ENCODE data around the gene CSF3R. TPM values are rescaled to one million over a fixed set of nuclear protein-coding genes. Genes with fewer than 3 reads are reported as not detected.

CSF3R gene
- total RNA-seq, 1 donor from 2014 or later: not detected

DNA sequence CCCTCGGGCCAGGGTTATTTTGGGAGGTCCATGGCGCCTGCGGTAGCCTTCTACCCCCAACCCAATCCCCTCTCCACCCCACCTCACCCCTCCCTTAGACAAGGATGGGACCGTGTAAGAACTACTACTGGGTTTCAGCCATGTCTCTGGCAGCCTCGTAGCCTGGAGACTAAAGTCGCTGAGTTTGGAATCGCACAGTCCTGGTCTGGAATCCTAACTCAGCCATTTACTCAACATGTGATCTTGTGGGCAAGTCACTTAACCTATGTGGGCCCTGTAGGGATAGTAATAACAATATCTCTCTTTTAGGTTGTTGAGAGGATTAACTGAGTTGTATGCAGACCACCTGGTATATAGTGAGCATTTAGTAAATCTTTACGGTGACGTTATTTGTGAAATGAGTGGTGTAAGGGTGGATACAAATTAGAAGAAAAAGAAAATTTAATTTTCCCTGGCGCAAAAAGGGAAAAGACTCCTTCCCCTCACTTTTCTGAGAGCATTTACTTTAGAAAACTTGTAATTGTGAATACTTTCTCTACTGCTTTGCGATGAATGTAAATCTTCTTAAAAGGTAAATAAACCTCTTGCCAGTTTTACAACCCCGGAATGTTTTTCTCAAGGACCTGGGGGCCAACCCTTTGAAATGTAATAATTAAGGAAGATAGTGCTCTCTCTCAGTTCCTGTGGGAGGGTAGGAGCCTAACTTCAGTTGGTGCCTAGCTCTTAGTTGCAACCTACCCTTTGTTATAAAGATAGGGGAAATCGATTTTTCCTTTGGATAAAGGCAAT, 17.9 kb downstream of the CSF3R start:
- H3K4me3 Mint-ChIP-seq: peak overlapping the region; percentile 96
- no peaks in the 10 kb centered on the region for H3K27me3 Mint-ChIP-seq
- ATAC-seq (ENCODE audit: low read depth) (peak; percentile 54), DNase-seq (no peak)
- TF ChIP-seq, protein P1, sequence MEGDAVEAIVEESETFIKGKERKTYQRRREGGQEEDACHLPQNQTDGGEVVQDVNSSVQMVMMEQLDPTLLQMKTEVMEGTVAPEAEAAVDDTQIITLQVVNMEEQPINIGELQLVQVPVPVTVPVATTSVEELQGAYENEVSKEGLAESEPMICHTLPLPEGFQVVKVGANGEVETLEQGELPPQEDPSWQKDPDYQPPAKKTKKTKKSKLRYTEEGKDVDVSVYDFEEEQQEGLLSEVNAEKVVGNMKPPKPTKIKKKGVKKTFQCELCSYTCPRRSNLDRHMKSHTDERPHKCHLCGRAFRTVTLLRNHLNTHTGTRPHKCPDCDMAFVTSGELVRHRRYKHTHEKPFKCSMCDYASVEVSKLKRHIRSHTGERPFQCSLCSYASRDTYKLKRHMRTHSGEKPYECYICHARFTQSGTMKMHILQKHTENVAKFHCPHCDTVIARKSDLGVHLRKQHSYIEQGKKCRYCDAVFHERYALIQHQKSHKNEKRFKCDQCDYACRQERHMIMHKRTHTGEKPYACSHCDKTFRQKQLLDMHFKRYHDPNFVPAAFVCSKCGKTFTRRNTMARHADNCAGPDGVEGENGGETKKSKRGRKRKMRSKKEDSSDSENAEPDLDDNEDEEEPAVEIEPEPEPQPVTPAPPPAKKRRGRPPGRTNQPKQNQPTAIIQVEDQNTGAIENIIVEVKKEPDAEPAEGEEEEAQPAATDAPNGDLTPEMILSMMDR (IDR thresholded peaks at IDR 0.05): no peak
- intact Hi-C loops (cut with micrococcal nuclease): loop anchor here (1.0 to 5.0 kb wide), 3 partner anchors 14 to 1133 kb away; partner anchors contain the start of genes GNL2, OSCP1 and TRAPPC3
- H3K4me1 Mint-ChIP-seq: peaks cover 27% of the 10 kb centered on the region
- CTCF ChIA-PET: no interaction called here
- H3K9me3 Mint-ChIP-seq: no peaks in the 10 kb centered on the region
- H3K36me3 Mint-ChIP-seq (ENCODE audit: low read depth): peaks cover 31% of the 10 kb centered on the region
- H3K27ac Mint-ChIP-seq: peak overlapping the region; percentile 98
- POLR2A ChIA-PET: interaction anchor here (0.6 to 6.0 kb wide), 20 partner anchors 9 to 1226 kb away, joined by 3 to 114 read pairs (median 4); partner anchors contain the start of genes MEAF6, OSCP1, SH3D21 and THRAP3

DNA sequence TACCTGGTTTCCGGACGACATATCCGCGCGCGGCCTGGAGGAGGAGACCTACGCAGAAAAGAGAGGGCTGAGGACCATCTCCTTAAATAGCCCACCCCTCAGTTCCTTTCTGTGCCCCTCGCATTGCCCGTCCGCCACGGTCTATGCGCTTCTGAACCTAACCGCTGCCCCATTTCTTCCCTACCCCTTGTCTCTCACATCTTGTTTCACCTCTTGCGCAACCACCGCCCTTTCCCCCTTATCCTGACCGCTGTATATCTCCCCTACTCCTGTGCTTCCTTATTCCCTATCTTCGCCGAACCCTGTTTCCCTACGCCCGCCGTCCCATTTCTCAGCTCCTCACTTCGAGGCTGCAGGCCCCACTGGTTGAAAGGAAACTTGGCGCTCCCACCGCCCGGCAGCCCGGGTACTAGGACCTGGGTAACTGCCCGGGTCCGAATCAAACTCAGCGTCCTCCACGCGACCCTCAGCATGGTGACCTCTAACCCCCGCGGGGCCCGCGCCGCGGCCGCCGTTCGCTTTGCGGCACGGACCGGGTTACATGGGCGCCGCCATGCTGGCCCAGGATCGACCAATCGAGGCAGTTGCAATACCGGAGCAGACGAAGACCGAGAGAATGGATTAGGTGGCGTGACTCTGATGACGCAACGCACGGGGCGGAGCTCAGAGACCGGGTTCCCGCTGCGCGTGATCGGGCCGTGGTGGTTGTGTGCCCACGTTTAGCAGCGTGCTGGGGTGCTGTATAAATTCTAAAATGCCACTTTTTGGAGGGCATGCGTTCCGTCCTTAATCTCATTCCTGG, 18.7 kb downstream of the CSF3R start, which contains the start of gene MRPS15:
TSS of gene MRPS15 (minus strand) at position 582 of the 802 bp plus-strand sequence. CDS start at position 473, 109 bp downstream.
- TF ChIP-seq, protein P1 (IDR thresholded peaks at IDR 0.05): no peak
- intact Hi-C loops (cut with micrococcal nuclease): loop anchor here (1.0 to 5.0 kb wide), 3 partner anchors 14 to 1133 kb away; partner anchors contain the start of genes GNL2, OSCP1 and TRAPPC3
- Mint-ChIP-seq H3K27ac (peak within 1 kb of the TSS; percentile 98), H3K4me3 (peak within 1 kb of the TSS; percentile 96), H3K4me1 (peaks cover 27% of the 10 kb centered on the region), H3K9me3 (no peaks in the 10 kb centered on the region), H3K36me3 (ENCODE audit: low read depth) (peaks cover 38% of the 10 kb centered on the region), H3K27me3 (no peaks in the 10 kb centered on the region)
- ChIA-PET CTCF (no interaction called here), POLR2A (interaction anchor here (0.6 to 6.0 kb wide), 20 partner anchors 9 to 1226 kb away, joined by 3 to 114 read pairs (median 4); partner anchors contain the start of genes MEAF6, OSCP1, SH3D21 and THRAP3)
- DNase-seq (peak; percentile 90), ATAC-seq (ENCODE audit: low read depth) (peak; percentile 95)

DNA sequence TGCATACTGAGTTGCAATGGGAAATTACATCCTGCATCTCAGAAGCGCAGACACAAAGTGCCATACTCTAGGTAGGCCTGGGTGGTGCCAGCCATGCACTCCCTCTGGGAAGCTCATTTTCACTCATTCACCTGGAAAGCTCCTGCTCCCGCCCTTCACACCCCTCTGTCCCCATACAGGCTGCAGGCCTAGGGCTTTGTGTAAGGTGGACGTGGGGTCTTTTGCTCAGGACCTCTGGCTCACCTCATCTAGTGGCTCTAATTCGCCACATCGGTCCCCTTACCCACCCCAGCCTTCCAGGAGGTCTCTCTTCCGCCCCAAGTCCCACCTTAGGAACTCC, 19.3 kb downstream of the CSF3R start:
- CTCF ChIA-PET: no interaction called here
- DNase-seq (no peak), ATAC-seq (ENCODE audit: low read depth) (no peak)
- intact Hi-C loops (cut with micrococcal nuclease): loop anchor here (5.0 kb wide), 1 partner anchor 1134 kb away; the partner anchor contains the start of gene GNL2
- Mint-ChIP-seq H3K27ac (peak overlapping the region; percentile 98), H3K4me1 (peaks cover 32% of the 10 kb centered on the region), H3K27me3 (no peaks in the 10 kb centered on the region), H3K36me3 (ENCODE audit: low read depth) (peaks cover 43% of the 10 kb centered on the region), H3K9me3 (no peaks in the 10 kb centered on the region), H3K4me3 (peak overlapping the region; percentile 96)
- TF ChIP-seq, protein P1 (IDR thresholded peaks at IDR 0.05): no peak
- POLR2A ChIA-PET: interaction anchor here (0.9 to 6.0 kb wide), 11 partner anchors 8 to 1014 kb away, joined by 3 to 114 read pairs (median 4); partner anchors contain the start of genes OSCP1, SH3D21, THRAP3 and TRAPPC3

DNA sequence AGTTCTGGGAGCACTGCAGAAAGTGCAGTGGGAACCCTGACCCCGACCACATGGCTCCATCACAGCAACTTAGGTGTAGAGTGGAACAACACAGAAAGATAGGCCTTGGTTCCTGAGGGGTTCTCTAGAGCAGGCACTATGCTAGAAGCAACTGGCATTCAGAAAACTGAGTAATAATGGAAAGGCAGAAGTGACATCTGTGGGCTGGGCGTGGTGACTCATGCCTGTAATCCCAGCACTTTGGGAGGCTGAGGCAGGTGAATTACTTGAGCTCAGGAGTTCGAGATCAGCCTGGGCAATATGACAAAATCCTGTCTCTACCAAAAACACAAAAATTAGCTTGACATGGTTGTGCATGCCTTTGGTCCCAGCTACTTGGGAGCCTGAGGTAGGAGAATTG, 23.8 kb downstream of the CSF3R start:
- no peaks in the 10 kb centered on the region for H3K9me3 Mint-ChIP-seq
- no peaks in the 10 kb centered on the region for H3K27me3 Mint-ChIP-seq
- POLR2A ChIA-PET: interaction anchor here (0.7 to 1.6 kb wide), 2 partner anchors 8 to 779 kb away, joined by 7 to 21 read pairs; partner anchors contain the start of gene OSCP1
- no peak overlapping the region for H3K27ac Mint-ChIP-seq
- CTCF ChIA-PET: no interaction called here
- H3K4me1 Mint-ChIP-seq: peaks cover 24% of the 10 kb centered on the region
- TF ChIP-seq, protein P1 (IDR thresholded peaks at IDR 0.05): no peak
- no peak for DNase-seq
- peak; percentile 65 for ATAC-seq (ENCODE audit: low read depth)
- H3K4me3 Mint-ChIP-seq: no peak overlapping the region
- intact Hi-C loops (cut with micrococcal nuclease): no loop called here
- H3K36me3 Mint-ChIP-seq (ENCODE audit: low read depth): peaks cover 76% of the 10 kb centered on the region
